ELF-1 (cell line): ENCODE data around the gene LRP8.
A peak's percentile ranks its signal among the peaks of the same experiment; 100 is the strongest.
"Not testable (repeated sequence)": the region's sequence is repeated elsewhere in the genome, so short reads cannot be mapped to it uniquely, and the experiment has no call there.

Experiments
- DNase-seq: peaks from one replicate; pipeline ENCODE4 v3.0.0-alpha.2; 2016; ENCODE audit warnings: low read depth, low spot score

The LRP8 gene

DNA sequence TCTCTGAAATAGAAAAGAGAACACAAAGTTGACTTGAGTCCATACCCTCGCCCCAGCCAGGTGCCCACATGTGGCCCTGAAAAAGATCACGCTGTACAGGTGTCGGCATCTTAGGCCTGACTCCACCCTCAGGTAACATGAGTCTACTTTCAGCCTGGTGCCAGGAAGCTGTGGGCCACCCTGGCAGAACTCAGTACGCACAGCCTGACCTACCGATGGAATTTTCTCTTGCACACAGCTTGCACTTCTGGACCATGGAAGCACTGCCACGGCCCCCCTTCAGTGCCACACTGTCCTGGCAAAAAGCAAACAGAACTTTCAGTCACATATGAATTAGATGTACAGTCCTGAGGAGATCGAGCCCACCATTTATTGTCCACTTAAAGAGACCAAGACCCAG, 109.7 kb downstream of the LRP8 start:
- DNase-seq, result no peak

DNA sequence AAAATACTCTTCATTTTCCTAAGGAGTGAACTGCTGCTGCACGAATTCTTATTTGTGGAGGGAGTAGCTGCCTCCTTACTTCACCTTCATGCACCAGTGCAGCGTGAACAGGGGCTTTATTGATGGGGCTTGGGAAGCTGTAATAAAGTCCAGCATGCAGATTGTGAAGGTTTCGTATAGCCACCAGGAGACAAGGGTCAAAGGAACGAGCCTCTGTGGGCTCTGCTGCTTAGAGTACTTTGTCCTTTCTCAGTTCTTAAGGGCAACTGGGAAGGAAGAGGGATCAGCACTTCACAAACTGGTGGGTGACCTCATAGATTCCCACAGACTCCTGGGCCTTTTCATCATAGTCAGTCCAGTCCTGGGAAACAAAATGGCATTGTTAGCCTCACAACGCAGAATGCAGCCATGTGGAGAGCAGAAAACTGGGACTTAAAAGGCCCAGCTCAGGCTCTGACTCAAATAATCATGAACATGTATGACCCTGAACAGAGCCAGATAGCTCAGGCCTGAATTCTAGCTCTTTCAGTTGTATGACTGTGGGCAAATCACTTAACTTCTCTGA, 113.4 kb downstream of the LRP8 start:
- DNase-seq, result no peak

GRCh38 chr1:53210954-53211353, 116.9 kb downstream of the LRP8 start:
- no peak for DNase-seq

DNA sequence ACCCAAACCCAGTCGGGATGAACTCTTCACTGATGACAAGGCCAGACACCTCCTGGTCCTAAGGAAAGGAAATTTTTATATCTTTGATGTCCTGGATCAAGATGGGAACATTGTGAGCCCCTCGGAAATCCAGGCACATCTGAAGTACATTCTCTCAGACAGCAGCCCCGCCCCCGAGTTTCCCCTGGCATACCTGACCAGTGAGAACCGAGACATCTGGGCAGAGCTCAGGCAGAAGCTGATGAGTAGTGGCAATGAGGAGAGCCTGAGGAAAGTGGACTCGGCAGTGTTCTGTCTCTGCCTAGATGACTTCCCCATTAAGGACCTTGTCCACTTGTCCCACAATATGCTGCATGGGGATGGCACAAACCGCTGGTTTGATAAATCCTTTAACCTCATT, 117.5 kb downstream of the LRP8 start:
- no peak for DNase-seq

DNA sequence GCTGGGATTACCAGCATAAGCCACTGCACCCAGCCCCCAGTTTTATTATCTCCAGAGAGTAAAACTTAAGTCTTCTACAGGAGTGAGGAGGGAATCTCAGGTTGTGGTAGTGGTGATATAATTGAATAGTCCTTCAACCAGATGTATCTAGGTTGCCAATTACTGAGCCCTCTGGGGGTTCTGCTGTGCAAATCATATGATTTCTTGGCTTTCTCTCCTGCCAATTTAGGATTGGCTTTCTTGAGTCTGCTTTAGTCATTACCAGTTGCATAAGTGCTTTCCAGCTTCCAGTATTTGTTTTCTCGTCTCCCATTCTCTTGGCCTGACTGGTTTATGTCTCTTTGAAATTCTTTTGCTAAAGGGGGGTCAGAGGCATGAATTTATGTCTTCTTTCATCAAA, 120.1 kb downstream of the LRP8 start:
- DNase-seq, result no peak

DNA sequence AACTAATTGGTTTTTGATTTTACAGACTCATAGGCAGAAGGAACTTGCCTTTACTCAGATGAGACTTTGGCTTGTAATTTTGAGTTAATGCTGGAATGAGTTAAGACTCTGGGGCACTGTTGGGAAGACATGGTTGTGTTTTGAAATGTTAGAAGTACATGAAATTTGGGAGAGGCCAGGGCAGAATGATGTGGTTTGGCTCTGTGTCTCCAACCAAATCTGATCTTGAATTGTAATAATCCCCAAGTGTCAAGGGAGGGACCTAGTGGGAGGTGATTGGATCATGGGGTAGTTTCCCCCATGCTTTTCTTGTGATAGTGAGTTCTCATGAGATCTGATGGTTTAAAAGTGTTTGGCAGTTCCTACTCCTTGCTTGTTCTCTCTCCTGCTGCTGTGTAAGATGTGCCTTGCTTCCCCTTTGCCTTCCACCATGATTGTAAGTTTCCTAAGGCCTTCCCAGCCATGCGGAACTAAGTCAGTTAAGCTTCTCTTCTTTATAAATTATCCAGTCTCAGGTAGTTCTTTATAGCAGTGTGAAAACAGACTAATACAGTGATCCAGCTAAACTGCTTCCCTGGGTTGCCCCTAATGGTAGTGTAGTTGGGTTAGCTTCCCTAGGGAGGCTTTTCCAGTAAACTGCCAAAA, 121.0 kb downstream of the LRP8 start:
- no peak for DNase-seq

GRCh38 chr1:53206083-53206685, 121.7 kb downstream of the LRP8 start:
- not testable (repeated sequence) for DNase-seq

- not testable (repeated sequence) for DNase-seq
These were observed 122.4 kb downstream of the LRP8 start for GRCh38 chr1:53205496-53205895.

GRCh38 chr1:53203466-53203865, 124.4 kb downstream of the LRP8 start:
- DNase-seq, result no peak

DNA sequence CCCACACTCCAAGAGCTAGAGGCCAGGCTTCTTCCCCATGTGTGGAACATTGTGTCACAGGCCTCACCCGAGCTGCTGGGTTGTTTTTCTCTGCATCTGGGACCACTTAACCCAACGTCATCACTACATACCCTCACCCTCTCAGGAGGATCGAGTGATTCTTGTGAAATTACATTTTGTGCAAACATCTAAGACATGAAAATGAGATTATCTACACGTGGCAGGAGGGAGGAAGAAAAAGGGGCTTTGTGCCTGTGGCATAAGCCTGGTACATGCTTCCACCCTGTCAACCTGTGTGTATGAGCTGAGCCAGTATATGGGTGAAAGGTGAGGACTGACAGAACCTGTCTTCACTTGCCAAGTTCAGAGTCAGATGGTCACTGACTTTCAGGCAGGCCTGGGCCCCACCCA, 129.6 kb downstream of the LRP8 start:
- DNase-seq, result no peak

- peak; percentile 45 for DNase-seq
These were observed 130.3 kb downstream of the LRP8 start for GRCh38 chr1:53197291-53198200.

DNA sequence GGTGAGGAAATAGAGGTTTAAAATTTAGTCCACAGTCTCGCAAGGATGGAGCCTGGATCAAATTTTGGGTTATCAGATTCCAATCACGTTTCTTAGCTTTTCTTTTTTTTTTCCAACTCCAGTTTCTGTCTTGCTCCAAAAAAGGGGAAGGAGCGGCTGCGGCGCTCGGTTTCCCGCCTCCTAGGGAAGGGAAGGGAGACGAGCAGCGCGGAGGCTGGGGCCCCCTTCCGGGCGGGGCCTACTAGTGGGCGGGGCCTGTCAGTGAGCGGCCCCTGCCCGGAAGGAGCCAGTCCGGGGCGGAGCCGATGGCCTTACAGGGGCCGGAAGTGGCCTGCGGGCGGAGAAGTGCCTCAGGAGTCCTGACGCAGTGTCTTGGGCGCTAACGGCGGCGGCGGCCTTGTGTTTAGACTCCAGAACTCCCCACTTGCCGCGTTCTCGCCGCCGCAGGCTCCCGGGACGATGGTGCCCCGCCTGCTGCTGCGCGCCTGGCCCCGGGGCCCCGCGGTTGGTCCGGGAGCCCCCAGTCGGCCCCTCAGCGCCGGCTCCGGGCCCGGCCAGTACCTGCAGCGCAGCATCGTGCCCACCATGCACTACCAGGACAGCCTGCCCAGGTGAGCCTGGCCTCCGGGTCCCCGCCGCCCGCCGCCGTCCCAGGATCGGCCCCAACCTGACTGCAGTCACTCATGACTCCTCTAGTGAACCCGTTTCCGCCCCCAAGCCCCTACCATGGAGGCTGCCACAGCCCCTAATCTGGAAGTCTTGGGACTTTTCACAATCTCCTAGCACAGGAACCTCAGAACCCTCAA, 131.2 kb downstream of the LRP8 start, which contains the start of gene CPT2:
CPT2 (plus strand) TSS at position 340 of the 806 bp plus-strand sequence; CDS start at position 460, 120 bp downstream.
- peak; percentile 97 for DNase-seq

GRCh38 chr1:53196017-53196484, 131.8 kb downstream of the LRP8 start:
- DNase-seq, result no peak

DNA sequence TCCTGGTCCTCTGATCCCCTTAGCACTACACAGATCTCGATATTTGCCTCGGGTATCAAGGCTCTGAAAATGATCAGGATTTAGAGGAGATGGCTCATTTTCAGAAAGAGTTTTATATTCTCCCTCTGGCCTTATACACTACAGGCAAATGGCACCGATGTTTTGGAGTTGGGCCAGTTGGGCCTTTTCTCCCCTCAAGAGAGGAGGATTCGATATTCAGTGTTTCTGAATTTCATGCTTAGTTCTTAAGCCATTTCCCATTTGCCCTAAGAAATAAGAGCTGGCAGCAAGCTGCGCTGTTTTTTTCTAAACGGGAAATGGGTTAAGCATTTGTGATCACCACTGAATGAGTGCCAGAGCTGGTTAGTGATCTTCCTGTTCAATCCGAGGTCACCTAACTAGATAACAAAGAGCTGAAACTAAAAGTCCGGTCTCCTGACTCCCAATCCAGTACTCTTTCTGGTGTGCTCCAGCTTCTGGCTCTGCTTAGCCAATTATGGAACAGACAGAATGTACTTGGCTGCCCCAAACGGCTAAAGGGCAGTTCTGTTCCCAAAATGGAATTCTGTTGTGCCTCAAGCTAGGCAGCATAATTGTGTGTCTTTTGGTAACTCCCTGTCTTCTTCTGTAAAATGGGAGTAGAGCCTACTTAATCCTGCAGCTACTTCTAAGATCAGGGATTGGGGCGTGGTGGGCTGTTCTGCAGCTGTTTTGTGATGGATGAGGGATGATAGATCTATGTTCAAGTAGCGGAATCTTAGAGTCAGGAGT, 132.4 kb downstream of the LRP8 start:
- DNase-seq, result no peak
